ENCODE results near the gene IST1.

IST1 gene

GRCh38 chr16:71963125-71963875 lies 68.0 kb downstream of the IST1 start:
- DNase-seq (ENCODE audit: low read depth in 2 of 2), result no peak

GRCh38 chr16:71965223-71965622 lies 69.9 kb downstream of the IST1 start:
- DNase-seq (ENCODE audit: low read depth in 2 of 2), result no peak

GRCh38 chr16:71966932-71967331 lies 71.6 kb downstream of the IST1 start:
- no peak for DNase-seq (ENCODE audit: low read depth in 2 of 2)

DNA sequence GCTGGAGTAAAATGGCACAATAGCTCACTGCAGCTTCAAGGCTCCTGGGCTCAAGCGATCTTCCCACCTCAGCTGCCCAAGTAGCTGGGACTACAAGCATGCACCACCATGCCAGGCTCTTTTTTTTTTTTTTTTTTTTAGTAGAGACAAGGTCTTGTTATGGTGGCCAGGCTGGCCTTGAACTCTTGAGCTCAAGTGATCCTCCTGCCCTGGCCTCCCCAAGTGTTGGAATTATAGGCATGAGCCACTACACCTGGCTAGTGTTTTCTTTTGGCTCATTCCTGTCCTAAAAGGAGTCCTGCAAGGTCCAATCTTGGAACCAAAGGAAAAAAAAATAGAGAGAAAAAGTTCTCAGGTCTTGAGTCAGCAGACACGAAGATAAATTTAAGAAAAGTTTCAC lies 74.0 kb downstream of the IST1 start:
- no peak for DNase-seq (ENCODE audit: low read depth in 2 of 2)

GRCh38 chr16:71971571-71971970 lies 76.2 kb downstream of the IST1 start:
- DNase-seq (ENCODE audit: low read depth in 2 of 2), result no peak

GRCh38 chr16:71972356-71972755 lies 77.0 kb downstream of the IST1 start:
- DNase-seq (ENCODE audit: low read depth in 2 of 2), result no peak

- no peak for DNase-seq (ENCODE audit: low read depth in 2 of 2)
Measured at GRCh38 chr16:71973001-71973400, 77.7 kb downstream of the IST1 start.

DNA sequence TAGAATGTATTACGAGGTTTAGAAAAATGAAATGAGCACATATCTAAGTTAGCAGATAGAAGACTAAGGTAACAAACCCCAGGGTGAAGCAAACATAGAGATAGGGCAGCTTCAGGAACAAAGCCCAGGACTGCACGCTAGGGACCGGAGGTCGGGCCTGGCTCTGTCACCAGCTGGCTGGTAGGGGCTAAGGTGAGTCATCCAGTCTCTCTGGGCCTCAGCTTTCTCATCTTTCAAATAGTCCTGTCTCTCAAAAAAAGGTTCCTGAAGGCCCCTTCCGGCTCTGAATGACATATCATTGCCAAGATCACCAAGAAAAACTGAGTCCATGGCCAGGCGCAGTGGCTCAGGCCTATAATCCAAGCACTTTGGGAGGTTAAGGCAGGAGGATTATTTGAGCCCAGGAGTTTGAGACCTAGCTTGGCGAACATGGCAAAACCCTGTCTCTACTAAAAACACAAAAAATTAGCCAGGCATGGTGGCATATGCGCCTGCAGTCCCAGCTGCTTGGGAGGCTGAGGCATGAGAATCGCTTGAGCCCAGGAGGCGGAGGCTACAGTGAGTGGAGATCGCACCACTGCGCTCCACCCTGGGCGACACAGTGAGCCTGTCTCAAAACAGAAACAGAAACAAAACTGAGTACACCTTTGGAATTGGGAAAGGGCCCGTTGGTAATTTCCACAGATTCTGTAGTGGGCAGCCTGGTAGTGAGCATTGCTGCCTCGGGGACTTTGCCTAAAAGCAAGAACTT lies 78.9 kb downstream of the IST1 start:
- no peak for DNase-seq (ENCODE audit: low read depth in 2 of 2)

Measured in stimulated activated CD8-positive, alpha-beta memory T cell treated with anti-CD3 and anti-CD28 coated beads, Interleukin-7, amount 100 ng/mL, for 1 hour (primary cell).